Common myeloid progenitor, CD34-positive (primary cell): Measurements from ENCODE around the gene IMMP2L.

Experiments used
- CTCF ChIA-PET: fragments of 350-600 bp; sonication (Branson Sonifier 250); formaldehyde crosslinking; loops from one replicate; lab custom pipeline; 2021; ENCODE audit warnings: antibody characterized with exemption; lab: Charles Lee
- POLR2A ChIA-PET: fragments of 350-600 bp; sonication (Branson Sonifier 250); formaldehyde crosslinking; loops from one replicate; lab custom pipeline; 2021; ENCODE audit warnings: antibody characterized with exemption; lab: Charles Lee
- DNase-seq, 3 donors: peaks; one replicate each; pipeline versions ENCODE4 v3.0.0 to v3.0.0-alpha.2; 2013
- H3K27ac ChIP-seq, 2 experiments: 1 replicate in 1 of 2; 2 replicates in 1 of 2; pipeline ENCODE4 v1.7.0; 2013; ENCODE audit warnings: inconsistent platforms in 2 of 2, low read length in 2 of 2, mild to moderate bottlenecking in 2 of 2, low read depth in 1 of 2, moderate library complexity in 1 of 2; ENCODE audit not compliant: severe bottlenecking in 2 of 2, insufficient read depth in 1 of 2, poor library complexity in 1 of 2
- H3K27me3 ChIP-seq, 5 experiments: replicated peaks in 2 of 5; 1 replicate in 3 of 5; 2 replicates in 2 of 5; pipeline versions ENCODE4 v1.6.1 to v1.7.0; 2013; ENCODE audit warnings: low read length in 4 of 5, mild to moderate bottlenecking in 2 of 5, moderate library complexity in 2 of 5, inconsistent platforms in 1 of 5; ENCODE audit not compliant: insufficient read depth in 5 of 5, control insufficient read depth in 4 of 5
- H3K36me3 ChIP-seq, 4 experiments: 1 replicate in 2 of 4; 2 replicates in 2 of 4; pipeline versions ENCODE4 v1.6.1 to v1.7.0; 2013; ENCODE audit warnings: low read length in 3 of 4, control low read depth in 1 of 4, mild to moderate bottlenecking in 1 of 4; ENCODE audit not compliant: control insufficient read depth in 4 of 4, insufficient read depth in 4 of 4
- H3K4me1 ChIP-seq, 4 experiments: 1 replicate in 3 of 4; 2 replicates in 1 of 4; pipeline versions ENCODE4 v1.6.1 to v1.7.1; 2013; ENCODE audit warnings: low read length in 3 of 4, mild to moderate bottlenecking in 3 of 4, control low read depth in 1 of 4, inconsistent platforms in 1 of 4, moderate library complexity in 1 of 4; ENCODE audit not compliant: control insufficient read depth in 4 of 4, insufficient read depth in 4 of 4; ENCODE audit errors: control extremely low read depth in 1 of 4
- H3K4me3 ChIP-seq, 7 experiments: 1 replicate in 4 of 7; 2 replicates in 3 of 7; pipeline versions ENCODE4 v1.5.1 to v1.7.0; 2013; ENCODE audit warnings: mild to moderate bottlenecking in 7 of 7, low read length in 6 of 7, moderate library complexity in 6 of 7, inconsistent platforms in 2 of 7, low read depth in 2 of 7, control low read depth in 1 of 7; ENCODE audit not compliant: insufficient read depth in 4 of 7, control insufficient read depth in 1 of 7; ENCODE audit errors: extremely low read depth in 1 of 7
- H3K9me3 ChIP-seq, 5 experiments: 1 replicate in 4 of 5; 2 replicates in 1 of 5; pipeline versions ENCODE4 v1.6.1 to v1.7.1; 2013; ENCODE audit warnings: low read length in 4 of 5, mild to moderate bottlenecking in 2 of 5, inconsistent platforms in 1 of 5, low read depth in 1 of 5, moderate library complexity in 1 of 5; ENCODE audit not compliant: control insufficient read depth in 4 of 5, insufficient read depth in 2 of 5; ENCODE audit errors: control extremely low read depth in 1 of 5
- WGBS: methylation state at CpG from one replicate; pipeline ENCODE4 v1.1.5; 2013; ENCODE audit not compliant: insufficient coverage; 5-methylcytosine and 5-hydroxymethylcytosine counted together

IMMP2L gene

DNA sequence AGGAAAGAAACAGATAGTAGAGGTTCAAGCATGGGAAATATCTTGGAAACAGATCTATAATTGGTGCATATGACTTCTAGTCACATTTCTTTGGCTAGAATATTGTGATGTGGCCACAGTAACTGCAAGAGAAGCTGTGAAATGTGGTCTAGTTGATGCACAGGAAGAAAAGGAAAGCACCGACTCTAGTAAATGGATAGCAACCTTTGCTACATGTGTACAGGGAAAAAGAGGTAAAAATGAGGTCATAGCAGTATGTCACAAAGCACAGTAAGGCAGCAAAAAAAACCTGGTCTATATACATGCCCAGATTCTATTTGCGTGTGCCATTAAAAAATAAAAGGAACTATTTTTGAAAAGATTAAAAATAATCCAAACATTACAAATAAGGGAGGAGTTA lies 573.9 kb downstream of the IMMP2L start:
- Histone ChIP-seq H3K4me1 (no peaks in the 10 kb centered on the region), H3K27me3 (no peaks in the 10 kb centered on the region), H3K36me3 (no peaks in the 10 kb centered on the region), H3K9me3 (no peaks in the 10 kb centered on the region), H3K4me3 (no peak overlapping the region), H3K27ac (no peak overlapping the region)
- 100% methylated on average over 1 of the region's 2 CpGs for WGBS
- DNase-seq: no peak
- ChIA-PET CTCF (interaction anchor here (0.6 kb wide), 1 partner anchor 374 kb away, joined by 4 read pairs; no protein-coding TSS in a partner anchor), POLR2A (no interaction called here)

DNA sequence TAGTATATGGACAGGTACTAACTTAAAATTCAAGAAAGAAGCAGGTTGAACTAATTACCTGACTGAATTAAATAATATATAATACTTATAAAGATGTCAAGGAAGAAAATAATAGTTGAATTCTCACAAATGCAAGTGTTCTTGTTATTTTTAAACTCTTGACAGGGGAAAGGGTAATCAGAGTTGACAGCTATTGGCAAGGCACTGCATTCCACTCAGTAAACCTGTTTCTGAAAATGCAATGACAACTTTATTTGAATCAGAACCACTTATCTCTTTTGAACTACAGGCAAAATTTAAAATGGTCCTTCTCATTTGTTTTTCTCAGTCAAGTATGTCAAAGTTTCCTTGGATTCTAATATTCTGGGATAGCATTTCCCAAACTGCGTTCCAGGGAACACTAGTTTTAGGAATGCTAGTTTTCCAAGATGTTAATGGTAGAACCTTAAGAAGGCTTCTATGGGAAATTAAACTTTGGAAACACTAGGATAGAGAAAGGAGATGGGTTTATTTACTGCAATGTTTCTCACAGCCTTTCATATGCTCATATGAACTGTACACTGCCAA lies 575.1 kb downstream of the IMMP2L start:
- ChIA-PET CTCF (no interaction called here), POLR2A (no interaction called here)
- no peak for DNase-seq
- H3K9me3 ChIP-seq: no peaks in the 10 kb centered on the region
- WGBS: 100% methylated on average over 1 of the region's 1 CpG
- H3K27me3 ChIP-seq: no peaks in the 10 kb centered on the region
- H3K4me3 ChIP-seq: no peak overlapping the region
- H3K4me1 ChIP-seq: no peaks in the 10 kb centered on the region
- no peak overlapping the region for H3K27ac ChIP-seq
- no peaks in the 10 kb centered on the region for H3K36me3 ChIP-seq

DNA sequence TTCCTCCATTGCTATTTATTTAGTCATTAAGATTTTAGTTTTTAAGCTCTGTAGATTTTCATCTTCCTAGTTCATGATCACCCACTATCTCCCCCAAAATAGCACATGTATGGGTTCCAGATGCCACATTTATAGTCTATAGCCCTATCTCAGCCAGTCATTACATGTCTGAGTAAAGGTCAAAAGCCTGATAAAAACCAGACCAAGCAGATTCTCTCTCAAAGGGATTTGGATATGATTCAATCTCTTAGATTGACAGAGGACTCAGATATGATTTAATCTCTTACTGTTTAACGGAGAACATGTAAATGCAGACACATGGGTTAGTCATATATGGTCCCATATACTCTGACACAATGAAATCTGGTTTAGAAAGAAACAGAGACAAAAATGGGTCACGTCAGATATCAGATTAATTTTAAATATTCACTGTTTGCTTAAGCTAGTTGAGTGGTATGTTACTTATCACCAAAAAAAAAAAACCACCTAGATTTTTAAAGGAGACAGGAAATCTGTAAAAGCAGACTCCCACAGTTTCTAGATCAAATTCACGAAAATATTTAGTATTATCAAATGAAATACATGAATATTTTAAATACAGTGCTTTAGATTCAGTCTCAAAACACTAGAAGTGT lies 578.4 kb downstream of the IMMP2L start:
- POLR2A ChIA-PET: interaction anchor here (0.6 kb wide), 1 partner anchor 17 kb away, joined by 6 read pairs; no protein-coding TSS in a partner anchor
- CTCF ChIA-PET: no interaction called here
- H3K27me3 ChIP-seq: no peaks in the 10 kb centered on the region
- no peak overlapping the region for H3K27ac ChIP-seq
- no peaks in the 10 kb centered on the region for H3K9me3 ChIP-seq
- H3K4me1 ChIP-seq: no peaks in the 10 kb centered on the region
- no peak overlapping the region for H3K4me3 ChIP-seq
- WGBS: 100% methylated on average over 1 of the region's 3 CpGs
- no peak for DNase-seq
- H3K36me3 ChIP-seq: no peaks in the 10 kb centered on the region

DNA sequence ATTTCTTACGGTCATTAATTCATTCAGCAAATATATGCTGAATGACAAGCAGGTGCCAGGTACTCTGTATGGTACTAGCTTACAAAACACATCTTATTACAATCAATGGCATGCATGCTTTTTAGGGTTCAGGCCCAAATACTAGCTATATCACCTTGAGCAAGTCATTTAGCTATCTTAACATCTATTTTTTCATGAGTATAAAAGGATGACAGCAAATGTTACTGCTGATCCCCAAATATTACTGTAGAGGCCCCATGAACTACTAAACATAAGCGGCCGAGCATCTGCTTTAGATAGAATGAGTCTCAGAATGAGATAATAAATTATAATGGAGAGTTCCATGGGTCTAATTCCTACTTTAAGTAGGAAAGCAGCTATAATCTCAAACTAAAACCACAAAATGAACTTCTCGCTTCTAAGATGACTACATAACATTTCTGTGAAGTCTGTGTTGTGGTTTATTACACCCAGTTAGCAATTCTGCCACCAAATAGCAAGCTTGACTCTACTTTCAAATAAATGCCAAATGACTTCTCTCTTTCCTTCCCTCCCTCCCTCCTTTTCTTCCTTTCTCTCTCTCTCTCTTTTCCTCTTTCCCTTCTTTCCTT lies 585.1 kb downstream of the IMMP2L start:
- Histone ChIP-seq H3K36me3 (no peaks in the 10 kb centered on the region), H3K9me3 (no peaks in the 10 kb centered on the region), H3K4me1 (peaks cover 0 to 6% (median 0%) of the 10 kb centered on the region in 4 experiments), H3K27ac (no peak overlapping the region), H3K27me3 (no peaks in the 10 kb centered on the region), H3K4me3 (no peak overlapping the region)
- WGBS: 100% methylated on average over 1 of the region's 4 CpGs
- ChIA-PET POLR2A (no interaction called here), CTCF (no interaction called here)
- DNase-seq: no peak

DNA sequence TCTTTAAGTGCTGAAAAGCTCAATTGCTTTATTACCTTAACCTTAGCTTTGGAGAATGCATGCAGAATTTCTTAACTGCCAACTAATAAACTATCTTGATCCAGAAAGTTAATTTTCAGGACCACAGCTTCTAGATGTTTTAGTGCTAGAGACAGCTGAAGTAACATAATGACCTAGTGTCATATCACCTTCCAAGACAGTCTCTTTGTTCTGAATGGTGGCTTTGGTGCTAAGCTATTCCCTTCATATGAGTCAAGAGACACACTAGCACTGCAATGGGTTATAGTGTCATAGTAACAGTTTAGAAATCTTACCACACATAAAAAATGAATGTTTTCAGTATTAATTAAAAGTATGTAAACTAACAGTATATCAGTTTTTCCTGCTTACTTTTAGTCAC lies 586.8 kb downstream of the IMMP2L start:
- Histone ChIP-seq H3K27me3 (no peaks in the 10 kb centered on the region), H3K4me3 (no peak overlapping the region), H3K9me3 (no peaks in the 10 kb centered on the region), H3K27ac (no peak overlapping the region), H3K4me1 (peaks cover 0 to 6% (median 0%) of the 10 kb centered on the region in 4 experiments), H3K36me3 (no peaks in the 10 kb centered on the region)
- DNase-seq: no peak
- CTCF ChIA-PET: no interaction called here
- POLR2A ChIA-PET: no interaction called here

DNA sequence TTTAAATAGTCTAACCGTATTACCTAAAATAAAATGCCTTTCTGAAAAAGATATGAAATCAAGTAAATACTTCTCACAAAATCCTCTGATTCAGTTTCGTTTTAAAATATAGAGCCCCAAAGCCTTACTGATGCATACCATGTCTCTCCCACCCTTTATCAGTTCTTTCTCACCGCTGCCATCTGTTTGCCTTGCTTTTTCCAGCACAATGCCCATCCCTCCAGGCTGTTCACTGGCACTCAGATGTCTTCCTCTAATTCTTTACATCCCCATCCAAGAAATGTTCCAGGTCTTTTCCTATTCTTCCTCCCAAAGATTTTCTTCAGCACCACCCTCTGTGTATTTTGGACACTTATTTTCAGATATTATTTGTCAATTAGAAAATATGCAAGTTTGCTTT lies 587.9 kb downstream of the IMMP2L start:
- no peak for DNase-seq
- H3K9me3 ChIP-seq: no peaks in the 10 kb centered on the region
- no peak overlapping the region for H3K4me3 ChIP-seq
- H3K36me3 ChIP-seq: no peaks in the 10 kb centered on the region
- ChIA-PET CTCF (no interaction called here), POLR2A (no interaction called here)
- H3K27ac ChIP-seq: no peak overlapping the region
- WGBS: 98% methylated on average over 3 of the region's 3 CpGs
- H3K27me3 ChIP-seq: no peaks in the 10 kb centered on the region
- H3K4me1 ChIP-seq: peaks cover 0 to 6% (median 0%) of the 10 kb centered on the region in 4 experiments

DNA sequence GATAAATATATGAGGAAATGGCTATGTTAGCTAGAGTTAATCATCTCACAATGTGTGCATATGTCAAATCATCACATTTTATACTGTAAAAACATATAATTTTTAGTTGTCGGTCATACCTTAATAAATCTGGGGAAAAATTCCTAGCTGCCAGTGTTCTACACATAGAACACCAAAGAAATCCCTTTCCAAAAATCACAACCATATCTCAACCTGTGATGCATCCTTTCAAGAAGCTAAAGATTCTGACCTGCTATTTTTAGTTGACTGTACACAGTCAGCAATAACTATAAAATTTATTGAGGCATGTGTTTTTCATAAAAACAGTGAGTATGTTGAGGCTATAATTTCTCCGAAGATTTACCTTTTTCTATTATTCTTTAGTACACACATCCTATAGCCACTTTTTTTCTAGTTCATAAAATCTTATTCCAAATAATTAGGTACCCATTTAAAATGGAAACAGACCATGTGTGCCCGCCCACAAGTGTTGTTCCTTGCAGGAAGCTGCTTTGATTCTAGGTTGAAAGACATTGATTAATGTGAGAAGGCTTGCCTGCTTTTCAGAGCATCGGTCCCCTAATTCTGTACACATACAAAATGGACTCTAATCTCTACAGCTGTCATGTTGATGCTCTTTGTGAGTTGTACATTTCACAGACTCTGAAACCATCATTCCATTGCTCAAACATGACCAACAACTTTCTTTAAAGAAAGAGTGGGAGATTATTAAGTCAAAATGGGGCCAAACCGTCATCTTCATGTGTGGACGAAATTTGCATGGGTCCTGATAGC lies 588.9 kb downstream of the IMMP2L start:
- CTCF ChIA-PET: no interaction called here

More for the DNA sequence above, 588.9 kb downstream of the IMMP2L start:
- WGBS: 80% methylated on average over 1 of the region's 6 CpGs
- DNase-seq: no peak
- Histone ChIP-seq H3K9me3 (no peaks in the 10 kb centered on the region), H3K4me3 (no peak overlapping the region), H3K4me1 (peaks cover 0 to 6% (median 0%) of the 10 kb centered on the region in 4 experiments), H3K27ac (no peak overlapping the region), H3K27me3 (no peaks in the 10 kb centered on the region), H3K36me3 (no peaks in the 10 kb centered on the region)
- POLR2A ChIA-PET: no interaction called here
